ENCODE data around the gene ASPN. TPM values are rescaled to one million over a fixed set of nuclear protein-coding genes. Genes with fewer than 3 reads are reported as not detected.

ASPN gene
- total RNA-seq, 4 donors from 2014 or later, result 1.4 to 4.2 (median 3.1) TPM

GRCh38 chr9:92500725-92501124 is 18.4 kb upstream of the ASPN start:
- H3K4me1 ChIP-seq, result peaks cover 6 to 7% of the 10 kb centered on the region in 2 donors
- H3K4me3 ChIP-seq, result no peak overlapping the region
- H3K36me3 ChIP-seq, result no peaks in the 10 kb centered on the region
- in situ Hi-C loops (cut with MboI; ENCODE audit: low sequenced_read_pairs in 4 of 4) (loop anchor here in 1 of 4 donors (25.0 kb wide), 1 partner anchor 112 kb away; no protein-coding TSS in a partner anchor), intact Hi-C loops (cut with DNase I; ENCODE audit: low total_unique reads) (loop anchor here (10.0 kb wide), 1 partner anchor 134 kb away; no protein-coding TSS in a partner anchor)
- DNase-seq (no peak), ATAC-seq (no peak)
- no peaks in the 10 kb centered on the region for H3K27me3 ChIP-seq
- TF ChIP-seq CTCF (IDR thresholded peaks at IDR 0.05 in 4 of 5, conservative IDR thresholded peaks at IDR 0.05 in 1 of 5) (no peak), POLR2A (IDR thresholded peaks at IDR 0.05) (no peak)
- H3K9me3 ChIP-seq, result no peaks in the 10 kb centered on the region
- H3K27ac ChIP-seq, result no peak overlapping the region

GRCh38 chr9:92499701-92500100 is 17.4 kb upstream of the ASPN start:
- H3K27ac ChIP-seq, result no peak overlapping the region
- H3K27me3 ChIP-seq, result no peaks in the 10 kb centered on the region
- no peak for TF ChIP-seq POLR2A (IDR thresholded peaks at IDR 0.05)
- TF ChIP-seq CTCF (IDR thresholded peaks at IDR 0.05 in 4 of 5, conservative IDR thresholded peaks at IDR 0.05 in 1 of 5), result no peak
- no peaks in the 10 kb centered on the region for H3K36me3 ChIP-seq
- peaks cover 6 to 7% of the 10 kb centered on the region in 2 donors for H3K4me1 ChIP-seq
- no peaks in the 10 kb centered on the region for H3K9me3 ChIP-seq
- no peak for ATAC-seq
- in situ Hi-C loops (cut with MboI; ENCODE audit: low sequenced_read_pairs in 4 of 4) (loop anchor here in 1 of 4 donors (25.0 kb wide), 1 partner anchor 113 kb away; no protein-coding TSS in a partner anchor), intact Hi-C loops (cut with DNase I; ENCODE audit: low total_unique reads) (loop anchor here (10.0 kb wide), 1 partner anchor 135 kb away; no protein-coding TSS in a partner anchor)
- no peak overlapping the region for H3K4me3 ChIP-seq
- no peak for DNase-seq

- ATAC-seq, result no peak
- Histone ChIP-seq H3K27me3 (no peaks in the 10 kb centered on the region), H3K4me3 (no peak overlapping the region), H3K9me3 (no peaks in the 10 kb centered on the region), H3K36me3 (no peaks in the 10 kb centered on the region), H3K4me1 (no peaks in the 10 kb centered on the region), H3K27ac (no peak overlapping the region)
- TF ChIP-seq POLR2A (IDR thresholded peaks at IDR 0.05), result no peak
- TF ChIP-seq CTCF (IDR thresholded peaks at IDR 0.05 in 4 of 5, conservative IDR thresholded peaks at IDR 0.05 in 1 of 5), result no peak
- in situ Hi-C loops (cut with MboI; ENCODE audit: low sequenced_read_pairs in 4 of 4), result no loop called here
- DNase-seq, result no peak
- intact Hi-C loops (cut with DNase I; ENCODE audit: low total_unique reads), result no loop called here
Measured at GRCh38 chr9:92496396-92497176, 14.3 kb upstream of the ASPN start.

- Histone ChIP-seq H3K27me3 (no peaks in the 10 kb centered on the region), H3K4me3 (no peak overlapping the region), H3K27ac (no peak overlapping the region), H3K4me1 (no peaks in the 10 kb centered on the region), H3K9me3 (no peaks in the 10 kb centered on the region), H3K36me3 (no peaks in the 10 kb centered on the region)
- ATAC-seq (no peak), DNase-seq (no peak)
- in situ Hi-C loops (cut with MboI; ENCODE audit: low sequenced_read_pairs in 4 of 4), result no loop called here
- TF ChIP-seq POLR2A (IDR thresholded peaks at IDR 0.05), result no peak
- no peak for TF ChIP-seq CTCF (IDR thresholded peaks at IDR 0.05 in 4 of 5, conservative IDR thresholded peaks at IDR 0.05 in 1 of 5)
- intact Hi-C loops (cut with DNase I; ENCODE audit: low total_unique reads), result no loop called here
Measured at GRCh38 chr9:92494856-92495255, 12.6 kb upstream of the ASPN start.
